HepG2 (cell line): Measurements from ENCODE around the gene IFT80. TPM values are rescaled to one million over a fixed set of nuclear protein-coding genes. Genes with fewer than 3 reads are reported as not detected.

Source experiments
- ATF6 ChIP-seq: sonication (generic); formaldehyde crosslinking; conservative IDR thresholded peaks from 2 replicates; pipeline ENCODE4 v1.4.0; 2020; ENCODE audit warnings: missing genetic modification reagents
- ATM ChIP-seq: fragments of 450-650 bp; IDR thresholded peaks from 2 replicates; pipeline ENCODE4 v1.7.1; 2017; ENCODE audit warnings: mild to moderate bottlenecking, borderline replicate concordance
- ATRX ChIP-seq: sonication (generic); formaldehyde crosslinking; IDR thresholded peaks from 2 replicates; pipeline ENCODE4 v1.4.0; 2020; ENCODE audit warnings: missing genetic modification reagents, borderline replicate concordance
- CENPT ChIP-seq: sonication (generic); formaldehyde crosslinking; IDR thresholded peaks from 2 replicates; pipeline ENCODE4 v1.8.0; 2022; ENCODE audit warnings: low read depth, mild to moderate bottlenecking, moderate library complexity, missing genetic modification reagents
- HOXD1 ChIP-seq: sonication (generic); formaldehyde crosslinking; IDR thresholded peaks from 2 replicates; pipeline ENCODE4 v1.5.0; 2020; ENCODE audit warnings: missing genetic modification reagents
- KAT8 ChIP-seq: IDR thresholded peaks from 2 replicates; pipeline ENCODE4 v1.6.1; 2016; ENCODE audit warnings: missing genetic modification reagents, missing compliant biosample characterization
- KLF16 ChIP-seq, 2 experiments: sonication (generic) in 1 of 2; formaldehyde crosslinking in 1 of 2; IDR thresholded peaks; 2 replicates each; pipeline versions ENCODE4 v1.6.1 to v1.8.0; 2016 to 2023; ENCODE audit warnings: missing genetic modification reagents in 2 of 2, missing compliant biosample characterization in 1 of 2
- MAX ChIP-seq: IDR thresholded peaks from 2 replicates; pipeline ENCODE4 v1.6.1; 2012; ENCODE audit warnings: inconsistent platforms
- NONO ChIP-seq, 2 experiments: fragments of 450-650 bp in 1 of 2; sonication (generic) in 1 of 2; formaldehyde crosslinking in 1 of 2; IDR thresholded peaks in 1 of 2; conservative IDR thresholded peaks in 1 of 2; 2 replicates each; pipeline versions ENCODE4 v1.6.1 to v1.8.0; 2017 to 2022; ENCODE audit warnings: mild to moderate bottlenecking in 1 of 2, missing genetic modification reagents in 1 of 2, moderate library complexity in 1 of 2
- NPAS2 ChIP-seq: sonication (generic); formaldehyde crosslinking; IDR thresholded peaks from 2 replicates; pipeline ENCODE4 v1.8.0; 2022; ENCODE audit warnings: mild to moderate bottlenecking, missing genetic modification reagents, borderline replicate concordance
- SP1 ChIP-seq, 2 experiments: fragments of 450-650 bp in 1 of 2; sonication (generic) in 1 of 2; formaldehyde crosslinking in 1 of 2; IDR thresholded peaks; 2 replicates each; pipeline versions ENCODE4 v1.4.0 to v1.6.1; 2016 to 2020; ENCODE audit warnings: missing genetic modification reagents in 1 of 2
- STAT6 ChIP-seq: sonication (generic); formaldehyde crosslinking; IDR thresholded peaks from 2 replicates; pipeline ENCODE4 v1.4.0; 2020; ENCODE audit warnings: missing genetic modification reagents, mild to moderate bottlenecking, borderline replicate concordance
- TEAD3 ChIP-seq: optimal IDR thresholded peaks from 2 replicates; pipeline ENCODE3; 2016; ENCODE audit warnings: borderline replicate concordance
- ZBTB7B ChIP-seq: sonication (generic); formaldehyde crosslinking; IDR thresholded peaks from 2 replicates; pipeline ENCODE4 v1.4.0; 2020; ENCODE audit warnings: missing genetic modification reagents
- ZNF263 ChIP-seq: sonication (generic); formaldehyde crosslinking; IDR thresholded peaks from 2 replicates; pipeline ENCODE4 v1.4.0; 2020; ENCODE audit warnings: missing genetic modification reagents
- ZNF619 ChIP-seq: sonication (generic); formaldehyde crosslinking; IDR thresholded peaks from 2 replicates; pipeline ENCODE4 v1.4.0; 2020; ENCODE audit warnings: mild to moderate bottlenecking, missing genetic modification reagents
- ZNF652 ChIP-seq: IDR thresholded peaks from 2 replicates; pipeline ENCODE4 v1.6.1; 2016; ENCODE audit warnings: low read depth, borderline replicate concordance
- ZNF724P ChIP-seq: sonication (generic); formaldehyde crosslinking; IDR thresholded peaks from 2 replicates; pipeline ENCODE4 v1.8.0; 2022; ENCODE audit warnings: missing genetic modification reagents, borderline replicate concordance
- ZSCAN21 ChIP-seq: sonication (generic); formaldehyde crosslinking; IDR thresholded peaks from 2 replicates; pipeline ENCODE4 v1.8.0; 2022; ENCODE audit warnings: mild to moderate bottlenecking, missing genetic modification reagents, moderate library complexity, borderline replicate concordance
- ZSCAN9 ChIP-seq: IDR thresholded peaks from 2 replicates; pipeline ENCODE4 v1.6.1; 2016; ENCODE audit warnings: borderline replicate concordance
- ZZZ3 ChIP-seq: sonication (generic); formaldehyde crosslinking; IDR thresholded peaks from 2 replicates; pipeline ENCODE4 v1.4.0; 2020; ENCODE audit warnings: missing genetic modification reagents, mild to moderate bottlenecking, borderline replicate concordance
- polyA plus RNA-seq, 8 experiments: library from polyadenylated mRNA; depleted of rRNA in 3 of 8; stranded (reverse) in 7 of 8; unstranded in 1 of 8; fragments of >200 nt; fragmentation: Illumina TruSeq in 4 of 8; extraction: Trizol in 4 of 8; gene quantifications; 2 replicates each; pipeline versions ENCODE4 v1.2.1 to v1.2.3, GENCODE V29; 2011 to 2016; ENCODE audit warnings: low read depth in 4 of 8, missing spikeins in 1 of 8, mixed read lengths in 1 of 8; ENCODE audit not compliant: insufficient read depth in 1 of 8
- total RNA-seq, 5 experiments: library from RNA; depleted of rRNA; stranded (reverse); fragments of >200 nt; fragmentation: Illumina TruSeq; extraction: Trizol; gene quantifications; 2 replicates each; pipeline ENCODE4 v1.2.3, GENCODE V29; 2016; ENCODE audit warnings: low read depth in 1 of 5
- TF ChIP-seq, protein P1 (sequence below): sonication (generic); formaldehyde crosslinking; IDR thresholded peaks from 2 replicates; pipeline ENCODE4 v1.9.0; 2021; ENCODE audit warnings: missing genetic modification reagents, borderline replicate concordance

The IFT80 gene
- total and polyA plus RNA-seq, 2 of the 13 experiments (the other 11 are each of a cell fraction or from before 2014, with no cell fraction given): 11.4 to 15.7 TPM

DNA sequence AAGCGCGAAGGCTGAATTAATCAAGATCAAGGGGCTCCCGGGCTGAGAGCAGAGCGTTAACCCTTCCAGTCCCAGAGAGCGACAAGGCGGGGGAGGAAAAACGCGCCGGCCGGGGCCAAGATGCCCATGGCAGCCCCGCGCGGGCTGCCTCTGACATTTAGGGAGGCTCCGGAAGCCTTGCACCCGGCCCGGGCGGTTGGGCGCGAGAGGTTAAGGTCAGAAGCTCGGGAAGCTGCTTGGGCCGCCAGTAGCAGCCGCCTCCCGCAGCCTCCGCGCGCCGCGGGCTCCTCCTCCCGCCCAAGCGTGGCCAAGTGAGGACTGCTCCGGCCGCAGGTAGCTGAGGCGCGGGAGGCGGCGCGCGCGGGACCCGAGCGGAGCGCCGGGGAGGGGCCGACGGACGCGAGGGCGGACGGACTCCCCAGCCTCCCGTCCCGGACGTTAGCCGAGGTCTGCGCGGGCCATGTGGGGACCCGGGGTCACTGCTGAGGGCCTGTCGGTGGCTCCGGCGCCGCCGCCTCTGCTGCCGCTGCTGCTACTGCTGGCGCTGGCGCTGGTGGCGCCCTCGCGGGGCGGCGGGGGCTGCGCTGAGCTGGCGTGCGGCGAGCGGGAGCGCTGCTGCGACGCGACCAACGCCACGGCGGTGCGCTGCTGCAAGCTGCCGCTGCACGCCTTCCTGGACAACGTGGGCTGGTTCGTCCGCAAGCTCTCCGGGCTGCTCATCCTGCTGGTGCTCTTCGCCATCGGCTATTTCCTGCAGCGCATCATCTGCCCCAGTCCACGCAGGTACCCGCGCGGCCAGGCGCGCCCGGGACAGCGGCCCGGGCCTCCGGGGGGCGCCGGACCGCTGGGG, 173.6 kb downstream of the IFT80 start, which contains the start of gene C3orf80 (continued):
- TF ChIP-seq STAT6 (no peak), SP1 (IDR thresholded peaks at IDR 0.05) (no peak), SP1 (CRISPR knock-in tag; IDR thresholded peaks at IDR 0.05) (no peak), ATM (no peak), ATF6 (CRISPR knock-in tag) (no peak), ZSCAN9 (CRISPR knock-in tag) (no peak), NPAS2 (CRISPR knock-in tag) (no peak), MAX (peak; percentile 83), ZSCAN21 (CRISPR knock-in tag) (peak; percentile 28; the same call in 1 of the 2 replicates), ZNF724P (no peak; the same call in 1 of the 2 replicates), CENPT (CRISPR knock-in tag) (no peak), KLF16 (CRISPR knock-in tag; IDR thresholded peaks at IDR 0.05) (no peak), ATRX (CRISPR knock-in tag) (no peak), ZNF652 (CRISPR knock-in tag) (peak; percentile 79), ZZZ3 (CRISPR knock-in tag) (no peak), ZNF619 (CRISPR knock-in tag) (no peak), NONO (IDR thresholded peaks at IDR 0.05) (no peak), NONO (CRISPR knock-in tag; conservative IDR thresholded peaks at IDR 0.05) (peak; percentile 59), ZNF263 (CRISPR knock-in tag) (0 out of 2 replicates have a peak, but pooled peaks have one; percentile 18), KAT8 (no peak), TEAD3 (CRISPR knock-in tag) (no peak), HOXD1 (CRISPR knock-in tag) (no peak), ZBTB7B (CRISPR knock-in tag) (0 out of 2 replicates have a peak, but pooled peaks have one; percentile 48)
- TF ChIP-seq, protein P1, sequence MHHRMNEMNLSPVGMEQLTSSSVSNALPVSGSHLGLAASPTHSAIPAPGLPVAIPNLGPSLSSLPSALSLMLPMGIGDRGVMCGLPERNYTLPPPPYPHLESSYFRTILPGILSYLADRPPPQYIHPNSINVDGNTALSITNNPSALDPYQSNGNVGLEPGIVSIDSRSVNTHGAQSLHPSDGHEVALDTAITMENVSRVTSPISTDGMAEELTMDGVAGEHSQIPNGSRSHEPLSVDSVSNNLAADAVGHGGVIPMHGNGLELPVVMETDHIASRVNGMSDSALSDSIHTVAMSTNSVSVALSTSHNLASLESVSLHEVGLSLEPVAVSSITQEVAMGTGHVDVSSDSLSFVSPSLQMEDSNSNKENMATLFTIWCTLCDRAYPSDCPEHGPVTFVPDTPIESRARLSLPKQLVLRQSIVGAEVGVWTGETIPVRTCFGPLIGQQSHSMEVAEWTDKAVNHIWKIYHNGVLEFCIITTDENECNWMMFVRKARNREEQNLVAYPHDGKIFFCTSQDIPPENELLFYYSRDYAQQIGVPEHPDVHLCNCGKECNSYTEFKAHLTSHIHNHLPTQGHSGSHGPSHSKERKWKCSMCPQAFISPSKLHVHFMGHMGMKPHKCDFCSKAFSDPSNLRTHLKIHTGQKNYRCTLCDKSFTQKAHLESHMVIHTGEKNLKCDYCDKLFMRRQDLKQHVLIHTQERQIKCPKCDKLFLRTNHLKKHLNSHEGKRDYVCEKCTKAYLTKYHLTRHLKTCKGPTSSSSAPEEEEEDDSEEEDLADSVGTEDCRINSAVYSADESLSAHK (CRISPR knock-in tag): no peak
